SW 1271 (cell line): ENCODE results near the gene GUCY2C.

ENCODE experiments used
- DNase-seq, 2 experiments: peaks; one replicate each; lab custom pipeline; 2025; lab: John Stamatoyannopoulos, UW

The GUCY2C gene

DNA sequence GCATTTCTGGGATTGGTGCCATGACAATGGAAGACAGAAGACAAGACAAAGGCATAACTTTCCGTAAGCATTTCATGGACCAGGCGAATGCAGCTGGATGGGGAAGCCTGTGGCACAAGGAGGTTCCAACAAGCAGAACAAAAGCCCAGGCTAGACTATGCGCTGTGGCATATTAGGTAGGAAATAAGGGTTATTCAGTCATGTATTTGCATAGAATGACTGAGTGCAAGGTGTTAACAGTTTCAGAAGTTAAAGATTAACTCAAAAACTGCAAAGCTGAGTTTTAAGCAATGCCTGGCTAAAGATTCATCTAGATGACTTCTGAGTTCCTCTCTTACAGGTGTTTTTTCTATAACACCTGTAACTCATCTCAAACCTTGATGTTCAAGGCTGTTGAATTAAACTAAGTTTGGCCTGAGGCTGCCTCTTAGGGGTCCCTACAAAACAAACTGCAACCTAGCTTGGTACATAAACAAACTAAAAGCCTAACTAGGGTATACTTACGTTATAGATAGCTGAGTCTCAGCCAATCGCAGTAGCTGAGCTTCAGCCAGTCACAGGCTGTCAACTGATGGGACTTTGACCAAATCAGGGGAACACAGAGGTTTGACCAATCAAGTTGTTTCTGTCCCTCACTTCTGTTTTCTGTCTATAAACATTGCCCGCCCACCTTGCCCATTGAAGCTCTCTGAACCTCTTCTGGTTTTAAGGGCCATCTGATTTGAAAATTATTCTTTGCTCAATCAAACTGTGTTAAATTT is 76.5 kb downstream of the GUCY2C start:
- no peak for DNase-seq

DNA sequence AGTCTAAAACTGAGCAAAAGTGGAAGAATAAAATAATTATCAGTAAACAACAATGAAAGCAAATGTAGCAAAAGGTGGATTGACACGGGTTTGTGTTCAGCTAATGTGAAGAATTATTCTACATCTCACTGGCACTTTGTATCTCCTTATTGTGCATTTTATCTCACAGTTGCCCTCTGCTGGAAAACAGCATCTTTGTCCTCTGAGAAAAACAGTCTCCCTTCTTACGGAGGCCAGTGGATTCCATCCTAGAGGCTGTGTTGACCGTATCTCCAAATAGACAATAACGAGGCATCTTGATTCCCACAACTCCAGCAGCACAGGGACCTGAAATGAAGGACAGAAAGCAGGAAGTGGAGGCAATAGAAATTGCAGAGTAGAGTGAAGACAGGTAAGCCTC is 77.4 kb downstream of the GUCY2C start:
- peak; percentile 16 to 50 for DNase-seq

DNA sequence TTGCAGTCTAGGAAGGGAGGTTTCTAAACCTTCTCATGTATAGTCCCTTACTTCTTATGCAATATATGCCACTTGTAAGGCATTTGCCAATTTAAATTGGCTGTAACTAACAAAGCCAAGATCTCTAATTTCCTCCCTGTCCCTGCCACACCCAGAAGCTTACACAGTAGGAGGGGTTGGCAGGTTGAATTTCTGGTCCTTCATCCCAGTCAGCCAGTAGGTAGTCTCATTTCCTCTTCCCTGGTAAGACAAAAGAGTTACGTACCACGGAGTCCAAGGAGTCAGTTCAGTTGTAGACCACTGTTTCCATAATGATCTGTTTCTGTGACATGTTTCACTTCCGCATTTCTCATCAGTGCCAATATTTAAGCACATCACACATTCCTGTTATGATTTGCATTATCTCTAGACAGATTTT is 81.7 kb downstream of the GUCY2C start:
- no peak for DNase-seq

DNA sequence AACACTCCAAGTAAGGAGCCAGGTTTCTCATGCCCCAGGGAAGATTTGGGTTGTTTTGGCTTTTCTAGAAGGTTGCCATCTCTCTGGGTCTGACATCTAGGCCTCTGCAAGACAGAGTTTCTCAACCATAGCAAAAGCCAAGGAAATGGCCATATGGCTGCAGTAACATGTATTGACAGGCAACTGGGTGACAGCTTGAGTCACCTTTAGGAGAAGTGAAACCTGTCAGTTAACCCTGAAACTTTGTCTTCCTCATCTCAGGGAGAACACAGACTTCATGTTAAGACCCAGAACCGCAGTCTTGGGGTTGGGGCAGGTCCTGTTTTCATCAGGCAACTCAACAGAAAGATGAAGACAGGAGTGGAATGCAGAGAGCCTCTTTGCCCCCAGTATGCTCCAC is 82.7 kb downstream of the GUCY2C start:
- DNase-seq = no peak

DNA sequence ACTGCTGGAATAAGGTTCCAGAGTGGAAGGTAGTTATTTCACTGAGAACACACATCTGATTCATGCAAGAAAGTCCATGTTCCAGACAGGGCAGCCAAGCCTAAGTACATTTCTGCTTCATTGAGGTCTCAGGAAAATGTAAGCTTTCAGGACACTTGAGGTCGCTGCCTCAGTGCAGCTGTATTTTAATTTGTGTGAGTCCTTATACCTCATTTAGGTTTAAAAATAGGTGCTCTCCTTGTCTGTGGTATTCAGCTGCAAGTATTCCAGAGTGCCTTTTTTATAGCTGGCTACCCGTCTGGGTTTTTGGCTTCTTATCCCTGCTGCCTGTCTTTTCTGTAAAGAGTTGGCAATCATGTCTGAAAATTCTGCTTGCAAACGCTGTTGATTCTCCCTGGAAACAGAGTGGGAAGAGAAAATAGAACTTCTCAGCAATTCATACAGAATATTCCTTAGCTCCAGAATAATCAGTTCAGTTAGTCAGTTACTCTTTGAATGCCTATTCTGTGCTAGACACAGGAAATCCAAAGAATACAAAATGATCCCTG is 83.4 kb downstream of the GUCY2C start:
- DNase-seq = no peak

DNA sequence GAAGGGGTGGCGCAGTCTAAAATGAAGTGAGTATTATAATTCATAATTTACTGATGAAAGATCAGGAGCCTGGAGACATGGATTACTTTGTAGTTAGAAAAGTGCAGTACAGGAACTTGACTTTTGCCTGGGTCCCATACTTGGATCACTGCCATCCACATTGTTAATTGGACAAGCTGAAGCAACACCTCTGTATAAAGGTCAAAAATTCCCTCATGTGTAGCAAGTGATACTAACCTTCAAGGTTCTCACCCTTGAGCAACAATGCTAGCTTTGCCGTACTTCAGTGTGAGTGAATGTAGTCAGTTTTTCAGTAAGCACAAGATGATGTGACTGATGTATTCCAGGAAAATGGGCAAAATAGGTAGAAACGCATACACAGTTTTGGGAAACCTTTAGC is 84.1 kb downstream of the GUCY2C start:
- DNase-seq = no peak

DNA sequence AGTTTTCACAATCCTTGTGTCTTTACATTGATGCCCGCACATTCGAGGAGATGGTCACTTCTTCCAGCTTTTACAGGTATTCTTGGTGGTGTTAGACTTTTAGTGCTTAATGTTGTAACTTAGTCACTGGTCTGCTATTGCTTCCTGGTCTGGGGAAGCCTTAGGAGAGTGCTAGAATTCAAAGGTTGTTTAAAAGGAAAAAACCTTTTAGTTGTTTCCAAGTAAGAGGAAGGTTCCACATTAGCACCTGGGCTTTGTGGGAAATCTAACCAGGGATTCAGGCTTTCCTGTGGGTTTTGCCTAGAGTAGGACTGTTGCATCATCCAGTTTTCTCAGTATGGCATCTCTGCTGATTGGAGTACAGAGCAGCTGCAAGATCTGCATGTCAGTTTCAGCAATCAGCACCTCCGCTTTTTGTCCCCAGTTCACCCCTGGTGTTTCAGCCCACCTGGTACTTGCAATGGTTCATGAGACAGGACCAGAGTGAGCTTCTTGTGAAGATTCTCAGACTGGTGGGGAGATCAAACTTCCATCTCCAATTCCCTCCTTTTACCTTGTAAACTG is 84.7 kb downstream of the GUCY2C start:
- DNase-seq = no peak

DNA sequence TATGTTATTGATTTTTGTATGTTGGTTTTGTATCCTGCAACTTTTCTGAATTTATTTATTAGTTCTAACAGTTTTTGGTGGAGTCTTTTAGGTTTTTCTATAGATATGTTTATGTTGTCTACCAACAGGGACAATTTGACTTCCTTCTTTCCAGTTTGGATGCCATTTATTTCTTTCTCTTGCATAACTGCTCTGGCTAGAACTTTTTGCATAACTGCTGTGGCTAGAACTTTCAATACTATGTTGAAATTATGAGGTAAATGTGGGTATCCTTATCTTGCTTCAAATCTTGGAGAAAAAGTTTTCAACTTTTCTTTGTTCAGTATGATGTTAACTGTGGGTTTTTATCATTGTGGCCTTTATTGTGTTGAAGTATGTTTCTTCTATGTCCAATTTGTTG is 88.8 kb downstream of the GUCY2C start:
- no peak for DNase-seq

DNA sequence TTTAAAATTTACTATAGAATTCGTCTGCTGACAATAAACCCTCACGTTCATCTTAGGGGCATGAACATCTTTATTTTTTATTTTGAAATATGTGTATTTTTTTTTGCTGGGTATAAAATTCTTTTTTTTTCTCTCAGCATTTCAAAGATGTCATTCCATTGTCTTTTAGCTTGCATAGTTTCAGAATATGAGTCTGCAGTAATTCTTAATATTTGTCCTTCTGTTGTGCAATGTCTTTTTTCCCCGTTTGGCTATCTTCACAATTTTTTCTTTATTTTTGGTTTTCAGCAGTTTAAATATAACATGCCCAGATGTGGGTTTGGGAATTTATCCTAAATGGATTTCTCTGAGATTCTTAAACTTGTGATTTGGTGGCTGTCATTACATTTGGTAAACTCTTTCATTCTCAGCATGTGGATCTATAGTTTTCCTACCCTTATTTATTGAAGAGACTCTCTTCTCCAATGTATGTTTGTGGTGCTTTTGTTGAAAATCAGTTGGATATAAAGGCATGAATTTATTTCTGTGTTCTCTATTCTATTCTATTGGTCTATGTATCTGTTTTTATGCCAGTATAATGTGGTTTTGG is 90.9 kb downstream of the GUCY2C start:
- peak in 1 of 2 experiments; percentile 24 for DNase-seq

DNA sequence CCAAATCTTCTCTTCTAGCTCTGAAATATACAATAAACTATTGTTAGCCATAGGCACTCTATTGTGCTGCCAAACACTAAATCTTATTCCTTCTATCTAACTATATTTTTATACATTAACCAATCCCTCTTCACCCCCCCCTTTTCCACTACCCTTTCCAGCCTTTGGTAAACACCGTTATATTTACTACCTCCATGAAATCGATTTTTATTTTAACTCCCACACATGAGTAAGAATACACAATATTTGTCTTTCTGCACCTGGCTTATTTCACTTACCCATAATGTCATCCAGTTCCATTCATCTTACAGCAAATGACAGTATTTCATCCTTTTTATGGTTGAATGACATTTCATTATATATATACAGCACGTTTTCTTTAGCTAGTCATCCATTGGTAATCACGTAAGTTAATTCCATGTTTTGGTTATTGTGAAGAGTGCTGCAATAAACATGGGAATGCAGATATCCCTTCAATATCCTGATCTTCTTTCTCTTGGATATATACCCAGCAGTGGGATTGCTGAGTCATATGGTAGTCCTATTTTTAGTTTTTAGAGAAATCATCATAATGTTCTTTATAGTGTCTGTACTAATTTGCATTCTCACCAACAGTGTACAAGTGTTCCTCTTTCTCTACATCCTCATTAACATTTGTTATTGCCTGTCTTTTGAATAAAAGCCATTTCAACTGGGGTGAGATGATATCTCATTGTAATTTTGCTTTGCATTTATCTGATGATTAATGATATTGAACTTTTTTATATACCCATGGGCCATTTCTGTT is 94.5 kb downstream of the GUCY2C start:
- DNase-seq = no peak

DNA sequence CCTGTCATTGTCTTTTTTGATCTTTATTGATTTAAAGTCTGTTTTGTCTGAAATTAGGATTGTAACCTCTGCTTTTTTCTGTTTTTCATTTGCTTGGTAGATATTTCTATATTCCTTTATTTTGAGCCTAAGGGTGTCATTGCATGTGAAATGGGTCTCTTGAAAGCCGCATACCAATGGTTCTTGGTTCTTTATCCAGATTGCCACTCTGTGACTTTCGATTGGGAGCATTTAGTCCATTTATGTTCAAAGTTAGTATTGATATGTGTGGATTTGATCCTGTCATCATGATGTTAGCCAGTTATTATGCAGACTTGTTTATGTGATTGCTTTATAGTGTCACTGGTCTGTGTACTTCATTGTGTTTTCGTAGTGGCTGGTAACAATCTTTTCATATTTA is 98.9 kb downstream of the GUCY2C start:
- no peak for DNase-seq

DNA sequence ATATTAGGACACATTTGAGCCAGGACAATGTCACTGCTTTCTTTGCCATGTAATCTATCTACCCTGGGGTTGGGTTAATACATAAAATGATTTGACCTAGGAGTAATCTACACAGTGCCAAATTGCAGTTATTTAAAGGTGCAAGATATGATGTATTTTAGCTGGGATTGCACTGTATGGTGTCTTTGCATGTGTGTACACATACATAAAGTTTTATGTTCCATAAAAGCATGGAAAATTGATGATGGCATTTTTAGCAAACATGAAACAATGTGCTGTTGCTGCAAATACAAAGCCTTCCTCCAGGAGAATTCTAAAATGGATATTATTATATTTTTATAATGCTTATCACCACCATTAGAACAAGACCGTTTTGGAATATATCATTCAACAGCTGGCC is 104.7 kb downstream of the GUCY2C start:
- DNase-seq = no peak

DNA sequence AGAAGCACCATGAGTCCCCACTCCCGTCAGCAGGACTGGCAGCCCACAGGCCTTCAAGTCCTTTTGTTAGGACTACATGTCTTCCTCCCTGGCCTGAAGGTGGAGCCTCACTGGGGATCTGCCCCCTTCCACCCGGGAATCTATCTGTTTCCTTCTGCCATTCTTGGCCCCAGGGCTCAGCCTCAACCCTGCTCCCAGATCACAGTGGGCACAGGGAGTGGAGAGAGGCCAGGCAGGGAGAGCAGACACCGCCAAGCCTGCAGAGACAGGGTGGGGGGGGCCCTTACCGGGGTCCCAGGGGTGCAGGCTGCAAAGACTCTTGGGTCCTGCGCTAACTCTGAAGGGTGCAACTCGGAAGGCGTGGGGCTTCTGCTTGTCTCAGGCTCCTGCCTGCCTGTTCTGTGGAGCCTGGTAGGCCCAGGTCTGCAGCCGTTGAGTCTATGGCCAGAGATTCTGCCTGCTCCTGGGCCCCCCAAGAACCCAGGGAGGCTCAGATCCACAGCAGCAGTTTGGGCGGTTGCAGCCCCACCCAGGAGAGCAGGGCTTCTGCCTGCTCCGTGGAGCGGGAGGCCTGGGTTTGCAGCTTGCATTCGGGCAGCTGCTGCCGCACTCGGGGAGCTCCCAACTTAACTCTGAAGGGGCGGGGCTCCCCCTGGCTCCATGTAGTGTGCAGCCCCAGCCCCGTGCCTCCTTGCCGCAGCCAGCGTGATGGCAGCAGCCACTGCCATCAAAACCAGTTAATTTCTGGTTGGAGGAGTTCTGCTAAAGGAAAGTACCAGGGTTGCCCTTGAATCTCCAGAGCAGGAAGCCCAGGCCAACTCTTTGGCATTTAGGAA is 107.0 kb downstream of the GUCY2C start:
- no peak for DNase-seq

DNA sequence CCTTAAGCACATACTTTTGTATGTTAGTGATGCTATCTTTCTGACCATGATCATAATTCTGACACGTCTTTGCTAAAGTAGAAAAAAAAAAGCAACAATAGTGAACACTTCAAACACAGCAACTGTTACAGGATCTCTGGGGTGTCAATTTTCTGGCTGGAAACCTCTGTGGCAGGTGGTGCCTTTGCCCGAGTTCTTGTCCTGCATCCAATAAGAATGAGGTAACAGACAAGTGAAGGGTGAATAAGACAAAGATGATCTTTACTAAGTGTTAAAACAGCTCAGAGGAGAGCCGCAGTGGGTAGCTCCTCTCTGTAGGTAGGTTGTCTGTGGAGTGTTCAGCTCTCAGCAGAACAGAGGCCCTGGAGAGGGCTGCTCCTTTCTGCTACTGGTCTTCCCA is 107.8 kb downstream of the GUCY2C start:
- DNase-seq = no peak

DNA sequence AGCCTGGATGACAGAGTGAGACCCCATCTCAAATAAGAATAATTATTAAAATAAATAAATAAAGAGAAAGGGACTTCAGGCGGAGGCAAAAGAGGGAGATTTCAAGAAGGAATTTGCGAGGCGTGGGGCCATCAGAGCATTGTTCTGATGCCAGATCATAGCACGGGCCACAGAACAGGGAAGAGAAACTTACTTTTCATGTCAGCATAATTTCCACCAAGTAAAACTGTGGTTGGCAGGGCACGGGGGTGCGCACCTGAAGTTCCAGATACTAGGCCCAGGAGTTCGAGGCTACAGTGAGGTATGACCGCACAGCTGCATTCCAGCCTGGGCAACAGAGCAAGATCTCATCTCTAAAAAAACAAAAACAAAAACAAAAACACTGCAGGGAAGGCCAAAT is 117.8 kb downstream of the GUCY2C start:
- no peak for DNase-seq

DNA sequence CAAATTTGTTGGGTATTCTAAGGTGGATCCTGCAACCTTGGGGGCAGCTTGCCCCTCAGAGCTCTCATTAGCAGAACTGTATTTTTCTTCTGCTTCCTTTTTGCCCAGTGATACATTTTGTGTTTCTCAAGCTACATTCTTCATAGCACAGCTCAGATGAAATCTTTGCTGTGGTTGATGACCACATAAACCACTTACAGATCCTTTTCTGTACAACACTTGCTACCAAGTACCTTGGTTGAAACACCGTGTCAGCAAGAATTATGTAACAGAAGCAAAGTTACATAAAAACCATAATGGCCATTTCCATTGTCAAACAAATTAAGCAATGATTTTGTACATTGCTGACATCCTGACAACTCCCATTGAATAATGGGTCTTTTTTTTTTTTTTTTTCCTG is 119.1 kb downstream of the GUCY2C start:
- no peak for DNase-seq

DNA sequence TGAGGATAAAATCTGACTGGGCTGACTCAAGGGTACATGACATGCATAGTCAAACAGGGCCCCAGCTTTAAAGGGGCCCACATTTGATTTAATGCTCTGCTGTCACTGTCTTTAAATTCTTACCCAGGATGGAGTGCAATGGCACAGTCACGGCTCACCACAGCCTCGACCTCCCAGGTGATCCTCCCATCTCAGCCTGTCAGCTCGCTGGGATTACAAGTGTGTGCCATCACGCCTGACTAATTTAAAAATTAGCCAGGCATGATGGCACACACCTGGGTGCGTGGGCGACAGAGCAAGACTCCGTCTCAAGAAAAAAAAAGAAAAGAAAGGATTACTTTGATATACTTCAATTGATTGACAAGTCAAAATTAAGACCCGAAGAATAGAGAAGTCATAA is 119.5 kb downstream of the GUCY2C start:
- no peak for DNase-seq

DNA sequence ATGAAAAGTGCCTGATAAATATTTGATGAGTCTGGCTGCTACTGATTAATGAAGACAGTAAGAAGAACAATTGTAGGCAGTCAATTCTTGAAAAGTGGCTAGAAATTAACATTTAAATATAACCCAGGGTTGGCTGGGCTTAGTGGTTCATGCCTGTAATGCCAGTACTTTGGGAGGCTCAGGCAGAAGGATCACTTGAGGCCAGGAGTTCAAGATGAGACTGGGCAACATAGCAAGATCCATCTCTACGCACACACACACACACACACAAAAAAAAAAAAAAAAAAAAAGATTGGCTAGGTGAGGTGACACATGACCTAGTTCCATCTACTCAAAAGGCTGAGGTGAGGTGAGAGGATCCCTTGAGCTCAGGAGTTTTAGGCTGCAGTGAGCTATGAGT is 120.8 kb downstream of the GUCY2C start:
- DNase-seq = no peak

DNA sequence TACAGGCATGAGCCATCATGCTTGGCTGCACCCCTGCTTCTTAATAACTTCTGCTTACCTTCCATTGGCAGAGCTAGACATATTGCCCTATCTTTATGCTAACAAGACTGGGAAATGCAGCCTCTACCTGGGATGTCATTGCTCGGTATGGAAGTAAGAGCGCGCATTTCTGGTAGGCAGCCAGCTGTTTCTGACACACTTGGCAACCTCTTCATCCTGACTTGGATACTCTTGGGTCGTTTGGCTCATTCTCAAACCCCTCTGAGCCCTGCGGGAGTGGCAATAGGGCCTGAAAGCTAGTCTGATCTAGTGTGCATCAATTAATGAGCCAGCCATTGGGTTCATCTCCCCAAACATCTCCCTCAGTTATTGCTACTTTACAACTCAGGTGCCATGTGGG is 123.3 kb downstream of the GUCY2C start:
- DNase-seq = no peak

DNA sequence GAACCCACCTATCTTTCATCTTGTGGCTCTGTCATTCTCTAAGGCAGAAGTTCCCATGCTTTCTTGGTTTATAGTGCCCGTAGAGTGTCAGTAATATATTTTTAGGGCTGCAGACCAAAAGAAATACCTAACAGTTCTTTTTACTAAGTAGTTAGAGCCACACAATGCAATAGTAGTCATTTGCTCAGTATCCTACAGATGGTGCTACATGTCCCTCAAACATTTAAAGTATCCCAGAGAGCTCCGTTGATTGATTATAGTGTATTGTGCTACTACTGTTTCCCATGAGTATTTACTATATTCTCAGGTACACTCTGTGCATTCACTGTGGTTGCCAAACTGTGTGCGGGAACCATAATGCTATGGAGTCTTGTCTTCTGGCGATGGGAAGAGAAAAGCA is 124.0 kb downstream of the GUCY2C start:
- no peak for DNase-seq

DNA sequence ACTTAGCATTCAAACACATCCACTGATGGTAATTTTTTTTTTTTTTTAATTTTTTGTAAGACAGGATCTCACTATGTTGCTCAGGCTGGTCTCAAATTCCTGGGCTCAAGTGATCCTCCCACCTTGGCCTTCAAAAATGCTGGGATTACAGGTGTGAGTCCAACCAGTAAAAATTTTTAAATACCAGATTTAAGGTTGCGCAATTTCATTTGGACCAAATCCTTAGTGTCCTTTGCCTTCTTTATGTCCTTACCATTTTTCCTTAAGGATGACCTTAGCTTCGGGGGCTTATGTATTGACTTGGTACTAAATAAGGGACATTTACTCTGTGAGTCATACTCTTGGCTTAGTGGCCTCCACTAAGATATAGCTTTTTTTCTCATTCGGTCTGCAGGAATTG is 124.6 kb downstream of the GUCY2C start:
- no peak for DNase-seq

DNA sequence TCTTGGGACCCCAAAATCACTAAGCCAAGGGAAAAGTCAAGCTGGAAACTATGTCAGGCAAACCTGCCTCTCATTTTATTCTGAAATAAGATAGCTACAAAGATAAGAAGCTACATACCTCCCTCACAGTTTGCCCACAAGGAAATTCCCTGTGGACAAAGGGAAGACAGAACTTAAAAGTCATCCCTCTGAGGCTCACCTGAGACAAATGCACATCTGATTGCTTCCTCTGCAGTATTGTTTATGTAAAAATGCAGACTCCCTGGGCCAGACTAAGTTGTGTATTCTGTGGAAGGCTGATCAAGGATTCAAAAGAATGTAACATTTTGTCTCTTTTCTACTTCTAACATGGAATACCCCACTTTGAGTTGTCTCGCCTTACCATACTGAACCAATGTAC is 126.2 kb downstream of the GUCY2C start:
- DNase-seq = no peak
